Heart right ventricle (tissue), 16 donors: ENCODE data around the gene IGSF8. TPM values are rescaled to one million over a fixed set of nuclear protein-coding genes. Genes with fewer than 3 reads are reported as not detected.

Experiments used
- ATAC-seq, 8 donors: fragments of 200-7000 bp; cut with Tn5 transposase; one replicate each; pipeline ENCODE4 v1.9.1; 2020; ENCODE audit warnings: mild to moderate bottlenecking in 8 of 8, moderate library complexity in 8 of 8, moderate number of reproducible peaks in 1 of 8
- DNase-seq, 2 donors: peaks; one replicate each; pipeline ENCODE4 v3.0.0-alpha.2; 2020
- H3K27ac ChIP-seq, 10 donors: fragments of 200-600 bp; sonication (generic) in 2 of 10; one replicate each; pipeline versions ENCODE4 v1.5.0 to v1.8.0; 2020 to 2022; ENCODE audit warnings: mild to moderate bottlenecking in 3 of 10
- H3K27me3 ChIP-seq, 7 donors: fragments of 200-600 bp; one replicate each; pipeline ENCODE4 v1.8.0; 2021 to 2022; ENCODE audit warnings: mild to moderate bottlenecking in 2 of 7
- H3K36me3 ChIP-seq, 9 donors: fragments of 200-600 bp; sonication (generic) in 1 of 9; one replicate each; pipeline versions ENCODE4 v1.5.0 to v1.8.0; 2020 to 2022; ENCODE audit warnings: mild to moderate bottlenecking in 2 of 9
- H3K4me1 ChIP-seq, 9 donors: fragments of 200-600 bp; sonication (generic) in 1 of 9; one replicate each; pipeline versions ENCODE4 v1.5.0 to v1.8.0; 2020 to 2022; ENCODE audit warnings: mild to moderate bottlenecking in 4 of 9
- H3K4me3 ChIP-seq, 10 donors: fragments of 200-600 bp; sonication (generic) in 2 of 10; one replicate each; pipeline versions ENCODE4 v1.5.0 to v1.8.0; 2020 to 2022; ENCODE audit warnings: mild to moderate bottlenecking in 7 of 10, moderate library complexity in 2 of 10
- H3K9me3 ChIP-seq, 11 donors: fragments of 200-600 bp in 10 of 11; sonication (generic) in 2 of 11; one replicate each; pipeline versions ENCODE4 v1.5.0 to v1.8.0; 2013 to 2022; ENCODE audit warnings: mild to moderate bottlenecking in 2 of 11, control low read depth in 1 of 11, moderate library complexity in 1 of 11
- CTCF ChIP-seq, 9 donors: fragments of 200-600 bp; sonication (generic) in 2 of 9; IDR thresholded peaks; one replicate each; pipeline versions ENCODE4 v1.5.0 to v1.8.0; 2021 to 2022; ENCODE audit warnings: antibody characterized with exemption in 9 of 9, mild to moderate bottlenecking in 5 of 9, moderate library complexity in 1 of 9
- intact Hi-C, 10 donors: fragments of 100-400 bp; cut with DNase I; formaldehyde crosslinking; loops; one replicate each; pipeline versions ENCODE4 v1.11.1 to v1.14.2; 2022
- polyA plus RNA-seq, 2 donors: library from polyadenylated mRNA; stranded (reverse); fragments of 200-250 nt; gene quantifications; one replicate each; pipeline ENCODE4 v1.2.3, GENCODE V29; 2013
- total RNA-seq, 10 donors: library from RNA; stranded (reverse); fragmentation: NEBNext Ultra II Directional in 3 of 10; extraction: Animal tissue kit (Norgen Biotek cat#: 25700) in 3 of 10; gene quantifications; one replicate each; pipeline versions ENCODE4 v1.2.1 to v1.2.4, GENCODE V29; 2021 to 2023
- donor health status: Arrhythmogenic right ventricular cardiomyopathy.
- donor health status: ischemic (EF 13 %, LVEDD 7.1; RV severe dilation, severe dysfunction).
- donor health status: healthy with polysubstance abuse.
- donor health status: DM: no; HTN: yes; CAD: no.
- donor health status: DM: no; HTN: no; CAD: no.
- donor health status: ischemic (EF 25% LVEDD 6.9; RV normal size, moderate dysfunction).
- donor health status: ischemic (EF 25% LVEDD 5.7; RV mildly dilated, moderate dysfunction).
- donor health status: healthy.
- donor health status: DM: yes; HTN: yes; CAD: no.
- donor health status: Ischemic cardiomyopathy.
- donor health status: ischemic (EF 35%, LVEDD 5.7; RV mildly dilated, moderate dysfunction).
- donor health status: nonischemic (EF 11% LVEDD 7.7; RV severe dilation, severe dysfunction).
- donor health status: DM: yes; HTN: yes; CAD: no.
- donor health status: PGD.
- donor health status: ischemic (EF 29% LVEDD 5.4; RV normal size, mild dysfunction).
- donor health status: nonischemic (EF 23%, LVEDD 6.1; RV moderate dilation, normal function).

IGSF8 gene
- total and polyA plus RNA-seq, 12 donors: 13.4 to 42.2 (median 20.6) TPM

- no peaks in the 10 kb centered on the region for H3K9me3 ChIP-seq
- DNase-seq: no peak
- H3K36me3 ChIP-seq: no peaks in the 10 kb centered on the region
- H3K27me3 ChIP-seq: peaks cover 0 to 5% (median 0%) of the 10 kb centered on the region in 7 donors
- H3K4me1 ChIP-seq: peaks cover 4 to 13% (median 11%) of the 10 kb centered on the region in 9 donors
- no peak for TF ChIP-seq CTCF (IDR thresholded peaks at IDR 0.05)
- intact Hi-C loops: no loop called here
- ATAC-seq: no peak
- no peak overlapping the region for H3K27ac ChIP-seq
- H3K4me3 ChIP-seq: no peak overlapping the region
Observed at GRCh38 chr1:160043543-160043942, 54.9 kb downstream of the IGSF8 start.

Other genes with a start within 250 kb of the IGSF8 start
- gene VSIG8, start 236.0 kb downstream of the IGSF8 start, total RNA-seq: not detected
- under 1 TPM in 1 of 2 donors, not detected in 1; 0.44 TPM for gene VSIG8, start 236.0 kb downstream of the IGSF8 start, polyA plus RNA-seq
- 1 to 10 TPM in 1 of 10 donors, under 1 TPM in 9; 0.17 to 1.5 (median 0.47) TPM for gene CFAP45, start 198.5 kb downstream of the IGSF8 start, total RNA-seq
- gene CFAP45, start 198.5 kb downstream of the IGSF8 start, polyA plus RNA-seq: 1 to 10 TPM in 1 of 2 donors, under 1 TPM in 1; 0.70 to 1.4 TPM
- gene TAGLN2, start 173.1 kb downstream of the IGSF8 start, total RNA-seq: 100 to 1,000 TPM in 4 of 10 donors, 10 to 100 TPM in 6; 65.9 to 228 (median 92.5) TPM
- 100 to 1,000 TPM; 131 to 283 TPM for gene TAGLN2, start 173.1 kb downstream of the IGSF8 start, polyA plus RNA-seq
- under 1 TPM in 3 of 10 donors, not detected in 7; 0.07 to 0.15 (median 0.08) TPM for gene IGSF9, start 153.0 kb downstream of the IGSF8 start, total RNA-seq
- gene IGSF9, start 153.0 kb downstream of the IGSF8 start, polyA plus RNA-seq: under 1 TPM; 0.03 to 0.15 TPM
- gene SLAMF9, start 144.4 kb downstream of the IGSF8 start, total RNA-seq: not detected
- gene SLAMF9, start 144.4 kb downstream of the IGSF8 start, polyA plus RNA-seq: under 1 TPM in 1 of 2 donors, not detected in 1; 0.13 TPM
- 1 to 10 TPM; 2.0 to 3.0 (median 2.5) TPM for gene PIGM, start 66.6 kb downstream of the IGSF8 start, total RNA-seq
- gene PIGM, start 66.6 kb downstream of the IGSF8 start, polyA plus RNA-seq: 1 to 10 TPM; 1.5 to 2.3 TPM
- 1 to 10 TPM in 1 of 10 donors, not detected in 9; 1.9 TPM for gene KCNJ10, start 28.5 kb downstream of the IGSF8 start, total RNA-seq
- under 1 TPM in 1 of 2 donors, not detected in 1; 0.09 TPM for gene KCNJ10, start 28.5 kb downstream of the IGSF8 start, polyA plus RNA-seq
- gene KCNJ9, start 17.1 kb downstream of the IGSF8 start, total RNA-seq: under 1 TPM in 3 of 10 donors, not detected in 7; 0.06 to 0.09 (median 0.07) TPM
- gene KCNJ9, start 17.1 kb downstream of the IGSF8 start, polyA plus RNA-seq: under 1 TPM in 1 of 2 donors, not detected in 1; 0.01 TPM
- 100 to 1,000 TPM; 108 to 342 (median 207) TPM for gene ATP1A2, start 17.1 kb upstream of the IGSF8 start, total RNA-seq
- gene ATP1A2, start 17.1 kb upstream of the IGSF8 start, polyA plus RNA-seq: 10 to 100 TPM; 14.2 to 83.8 TPM
- gene ATP1A4, start 53.0 kb upstream of the IGSF8 start, total RNA-seq: 1 to 10 TPM in 1 of 10 donors, under 1 TPM in 4, not detected in 5; 0.14 to 1.5 (median 0.50) TPM
- under 1 TPM; 0.04 to 0.29 TPM for gene ATP1A4, start 53.0 kb upstream of the IGSF8 start, polyA plus RNA-seq
- 10 to 100 TPM; 17.5 to 68.9 (median 45.4) TPM for gene CASQ1, start 92.0 kb upstream of the IGSF8 start, total RNA-seq
- gene CASQ1, start 92.0 kb upstream of the IGSF8 start, polyA plus RNA-seq: 10 to 100 TPM; 27.4 to 39.3 TPM
- gene PEA15, start 106.8 kb upstream of the IGSF8 start, total RNA-seq: 100 to 1,000 TPM; 213 to 451 (median 271) TPM
- gene PEA15, start 106.8 kb upstream of the IGSF8 start, polyA plus RNA-seq: 100 to 1,000 TPM; 244 to 536 TPM
- gene DCAF8, start 163.9 kb upstream of the IGSF8 start, total RNA-seq: 100 to 1,000 TPM; 122 to 171 (median 154) TPM
- 100 to 1,000 TPM in 1 of 2 donors, 10 to 100 TPM in 1; 47.1 to 101 TPM for gene DCAF8, start 163.9 kb upstream of the IGSF8 start, polyA plus RNA-seq
- 100 to 1,000 TPM in 1 of 10 donors, 10 to 100 TPM in 9; 72.9 to 100 (median 94.1) TPM for gene PEX19, start 186.5 kb upstream of the IGSF8 start, total RNA-seq
- gene PEX19, start 186.5 kb upstream of the IGSF8 start, polyA plus RNA-seq: 10 to 100 TPM; 11.9 to 25.2 TPM
- gene COPA, start 244.6 kb upstream of the IGSF8 start, total RNA-seq: 100 to 1,000 TPM in 8 of 10 donors, 10 to 100 TPM in 2; 77.7 to 122 (median 112) TPM
- gene COPA, start 244.6 kb upstream of the IGSF8 start, polyA plus RNA-seq: 10 to 100 TPM; 48.2 to 91.3 TPM
- gene NCSTN, start 244.8 kb upstream of the IGSF8 start, total RNA-seq: 10 to 100 TPM; 59.5 to 87.9 (median 71.2) TPM
- 10 to 100 TPM; 40.2 to 44.2 TPM for gene NCSTN, start 244.8 kb upstream of the IGSF8 start, polyA plus RNA-seq